ENCODE data around the gene CLDN15.

The CLDN15 gene

DNA sequence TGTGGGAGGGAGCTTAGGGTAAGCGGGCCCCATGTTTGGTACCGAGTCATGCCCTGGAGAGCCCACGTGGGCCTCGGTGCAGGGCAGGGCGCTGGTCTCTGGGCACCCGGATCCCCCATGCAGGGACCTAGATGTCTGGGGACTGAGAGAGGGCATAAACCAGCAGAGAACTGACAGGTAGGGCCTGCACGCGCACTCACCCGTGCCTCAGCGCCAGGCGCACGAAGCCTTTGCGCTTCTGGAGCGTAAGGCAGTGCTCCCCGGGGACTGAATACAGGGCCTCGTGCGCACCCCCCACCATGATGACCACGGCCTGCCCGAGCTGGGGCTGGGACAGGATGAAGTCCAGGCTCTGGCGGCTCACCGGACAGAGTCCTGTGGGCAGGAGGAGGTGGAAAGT is 39.6 kb downstream of the CLDN15 start:
- no peak for DNase-seq (ENCODE audit: low spot score)

DNA sequence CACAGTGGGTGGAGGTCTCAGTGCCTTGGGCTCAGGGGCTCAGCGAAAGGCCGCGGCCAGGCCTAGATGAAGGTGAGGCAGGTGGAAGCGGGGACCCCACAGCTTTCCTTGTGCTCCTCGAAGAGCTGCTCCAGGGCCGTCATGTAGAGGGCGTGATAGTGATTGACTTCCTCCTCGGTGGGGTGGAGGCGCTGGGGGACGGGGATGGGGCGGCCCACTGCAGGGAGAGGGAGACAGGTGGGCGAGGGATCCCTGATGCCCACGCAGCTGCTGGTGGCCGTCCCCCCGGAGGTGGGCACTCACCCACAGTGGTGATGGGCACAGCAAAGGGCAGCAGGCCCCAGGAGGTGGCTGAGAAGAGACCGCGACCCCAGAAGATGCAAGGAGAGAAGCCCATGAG is 41.7 kb downstream of the CLDN15 start:
- no peak for DNase-seq (ENCODE audit: low spot score)

DNA sequence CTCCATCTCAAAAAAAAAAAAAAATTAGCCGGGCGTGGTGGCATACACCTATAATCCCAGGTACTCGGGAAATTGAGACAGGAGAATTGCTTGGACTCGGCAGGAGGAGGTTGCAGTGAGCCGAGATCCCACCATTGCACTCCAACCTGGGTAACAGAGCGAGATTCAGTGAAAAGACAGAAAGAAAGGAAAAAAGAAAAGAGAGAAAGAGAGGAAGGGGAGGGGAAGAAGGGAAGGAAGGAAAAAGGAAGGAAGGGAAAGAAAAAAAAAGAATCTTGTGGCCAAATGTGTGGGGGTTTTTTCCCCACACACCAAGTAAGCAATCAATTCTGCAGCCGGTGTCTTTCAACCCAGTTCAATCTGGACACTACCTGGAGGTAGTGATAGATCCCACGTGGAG is 48.5 kb downstream of the CLDN15 start:
- DNase-seq (ENCODE audit: low spot score) = no peak

DNA sequence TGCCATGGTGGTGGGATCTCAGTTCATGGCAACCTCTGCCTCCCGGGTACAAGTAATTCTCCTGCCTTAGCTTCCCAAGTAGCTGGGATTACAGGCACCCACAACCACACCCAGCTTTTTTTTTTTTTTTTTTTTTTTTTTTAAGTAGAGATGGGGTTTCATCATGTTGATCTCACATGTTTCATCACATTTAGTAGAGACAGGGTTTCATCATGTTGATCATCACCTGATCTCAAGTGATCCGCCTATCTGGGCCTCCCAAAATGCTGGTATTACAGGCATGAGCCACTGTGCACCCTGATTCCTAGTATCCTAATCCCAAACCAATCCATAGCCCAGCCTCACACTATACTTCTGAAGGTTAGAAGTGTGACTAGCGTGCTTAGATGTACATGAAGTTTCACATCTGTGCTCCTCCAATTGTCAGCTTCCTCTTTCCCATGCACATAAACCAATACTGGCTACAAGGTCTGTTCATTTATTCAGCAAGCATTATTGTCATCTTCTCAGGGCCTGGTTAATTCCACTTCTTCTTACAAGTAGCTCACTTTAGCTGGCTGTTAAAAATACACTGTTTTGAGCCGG is 50.7 kb downstream of the CLDN15 start:
- DNase-seq (ENCODE audit: low spot score) = no peak

- DNase-seq (ENCODE audit: low spot score) = no peak
These were observed 51.4 kb downstream of the CLDN15 start for GRCh38 chr7:101186194-101186593.

DNA sequence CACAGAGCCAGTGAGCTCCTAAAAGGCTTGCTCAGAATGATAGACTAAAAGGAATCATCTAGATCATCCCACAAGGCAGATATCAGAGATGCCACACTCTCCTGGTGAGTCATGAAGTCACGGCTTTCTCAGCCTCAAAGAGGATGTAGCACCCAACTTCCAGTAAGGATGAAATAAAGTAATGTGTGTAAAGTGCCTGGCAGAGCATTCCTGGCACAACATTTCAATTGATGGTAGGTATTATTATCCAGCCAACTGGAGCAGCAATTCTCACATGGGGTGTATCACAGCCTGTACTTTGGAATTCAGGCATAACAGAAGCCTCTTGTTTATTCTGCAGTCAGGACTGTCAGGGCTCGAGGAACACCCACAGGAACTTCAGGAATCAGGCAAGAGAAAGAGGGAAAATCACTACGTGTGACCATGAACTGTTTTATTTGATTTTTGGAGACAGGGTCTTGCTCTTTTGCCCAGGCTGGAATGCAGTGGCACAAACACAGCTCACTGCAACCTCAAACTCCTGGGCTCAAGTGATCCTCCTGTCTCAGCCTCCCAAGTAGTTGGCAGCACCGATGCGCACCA is 52.3 kb downstream of the CLDN15 start:
- no peak for DNase-seq (ENCODE audit: low spot score)
